Stimulated activated CD4-positive, alpha-beta T cell treated with anti-CD3 and anti-CD28 coated beads, Interleukin-1b, Interleukin-23, amount 100 ng/mL, for 4 hours (primary cell): ENCODE data around the gene IBTK.
"Not testable (repeated sequence)": the region's sequence is repeated elsewhere in the genome, so short reads cannot be mapped to it uniquely, and the experiment has no call there.

Experiments
- DNase-seq, 2 donors: peaks; one replicate each; pipeline ENCODE4 v3.0.0-alpha.2; 2020; ENCODE audit warnings: low read depth in 2 of 2

Gene IBTK

DNA sequence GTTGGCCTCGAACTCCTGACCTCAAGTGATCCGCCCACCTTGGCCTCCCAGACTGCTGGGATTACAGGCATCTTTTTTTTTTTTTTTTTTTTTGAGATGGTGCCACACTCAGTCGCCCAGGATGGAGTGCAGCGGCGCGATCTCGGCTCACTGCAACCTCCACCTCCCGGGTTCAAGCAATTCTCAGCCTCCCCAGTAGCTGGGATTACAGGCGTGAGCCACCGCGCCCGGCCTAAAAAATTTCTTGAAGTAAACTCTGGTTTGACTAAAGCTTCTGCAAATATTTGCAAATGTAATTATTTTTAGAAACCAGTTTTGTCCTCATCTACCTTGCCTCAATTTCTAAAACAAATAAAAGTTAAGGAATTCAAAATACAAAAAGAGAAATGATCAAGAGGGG is 1.2 kb downstream of the IBTK start:
- no peak for DNase-seq

- no peak for DNase-seq
These were observed 2.2 kb downstream of the IBTK start for GRCh38 chr6:82245376-82245775.

DNA sequence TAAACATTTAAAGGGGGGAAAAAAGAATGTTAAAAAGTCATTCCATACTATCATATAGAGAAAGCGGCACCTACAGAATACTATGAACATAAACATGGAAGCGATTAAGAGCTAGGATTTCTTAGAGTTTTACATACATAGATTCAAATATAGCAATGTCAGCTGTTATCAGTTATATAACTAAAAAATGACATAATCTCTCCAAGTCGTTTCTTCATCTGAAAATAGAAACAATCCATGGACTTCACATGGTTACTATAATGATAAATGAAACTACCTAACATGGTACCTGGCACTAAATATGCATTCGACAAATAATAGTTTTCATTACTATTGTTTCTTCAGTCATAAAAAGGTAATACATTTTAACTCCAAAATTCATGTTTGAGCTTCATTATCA is 3.7 kb downstream of the IBTK start:
- no peak for DNase-seq

GRCh38 chr6:82240186-82240585 is 7.4 kb downstream of the IBTK start:
- no peak for DNase-seq

- DNase-seq = no peak
These were observed 7.9 kb downstream of the IBTK start for GRCh38 chr6:82239597-82239996.

GRCh38 chr6:82237013-82237412 is 10.5 kb downstream of the IBTK start:
- no peak for DNase-seq

- no peak for DNase-seq
These were observed 19.8 kb downstream of the IBTK start for GRCh38 chr6:82227770-82228169.

GRCh38 chr6:82220167-82220566 is 27.4 kb downstream of the IBTK start:
- DNase-seq = no peak

DNA sequence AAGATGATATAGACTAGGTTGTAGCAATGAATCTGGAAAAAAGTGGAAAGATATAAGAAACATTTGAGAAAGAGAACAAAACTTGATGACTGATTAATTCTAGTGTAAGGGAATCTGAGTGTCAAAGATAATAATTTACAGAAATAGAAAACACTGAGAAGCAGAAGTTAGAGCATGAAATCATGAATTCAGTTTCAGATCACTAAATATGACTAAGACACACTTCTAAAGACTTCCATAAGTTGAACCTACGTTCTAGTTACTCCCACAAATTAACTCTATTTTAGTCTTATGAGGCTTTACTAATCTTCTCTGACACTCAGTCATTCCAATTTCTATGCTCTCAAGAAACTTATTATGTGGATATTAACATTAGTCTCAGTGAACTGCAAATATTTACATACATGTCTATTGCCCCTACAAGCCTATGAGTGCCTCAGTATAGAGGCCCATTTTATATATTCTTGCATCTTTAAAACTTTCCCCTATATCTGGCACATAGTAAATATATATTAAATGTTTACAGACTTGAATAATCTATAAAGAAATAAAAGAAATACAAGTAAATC is 30.4 kb downstream of the IBTK start:
- DNase-seq = no peak

- DNase-seq = no peak
These were observed 31.0 kb downstream of the IBTK start for GRCh38 chr6:82216549-82216948.

DNA sequence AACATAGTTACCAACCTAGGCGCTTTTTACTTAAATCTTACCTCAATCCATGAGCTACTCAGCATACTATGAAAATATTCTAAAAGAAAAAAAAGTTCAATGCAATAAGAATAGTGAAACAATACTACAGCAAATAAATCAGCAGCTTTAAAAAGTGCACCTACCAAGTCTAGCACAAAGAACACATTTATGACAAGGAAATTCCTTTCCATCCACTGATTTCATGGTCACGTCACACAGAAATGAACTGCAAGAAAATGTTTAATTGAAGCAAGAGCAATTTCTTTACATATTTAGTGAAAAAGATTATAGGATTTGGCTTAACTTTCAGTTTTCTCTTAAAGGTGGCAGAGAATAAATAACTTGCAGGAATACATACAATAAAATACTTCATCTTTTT is 36.2 kb downstream of the IBTK start:
- DNase-seq = no peak

DNA sequence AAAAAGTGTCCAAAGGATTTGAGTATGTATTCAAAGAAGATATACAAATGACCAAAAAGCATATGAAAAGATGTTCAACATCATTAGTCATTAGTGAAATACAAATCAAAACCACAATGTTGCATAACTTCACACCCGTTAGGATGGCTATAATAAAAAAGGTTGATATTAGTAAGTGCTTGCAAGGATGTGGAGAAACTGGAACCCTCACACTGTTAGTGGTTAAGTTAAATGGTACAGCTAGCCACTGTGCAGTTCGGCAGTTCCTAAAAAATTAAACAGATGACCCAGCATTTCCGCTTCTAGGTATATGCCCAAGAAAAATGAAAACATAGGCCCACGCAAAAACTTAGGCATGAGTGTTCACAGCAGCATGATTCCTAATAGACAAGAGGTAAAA is 38.6 kb downstream of the IBTK start:
- no peak for DNase-seq

DNA sequence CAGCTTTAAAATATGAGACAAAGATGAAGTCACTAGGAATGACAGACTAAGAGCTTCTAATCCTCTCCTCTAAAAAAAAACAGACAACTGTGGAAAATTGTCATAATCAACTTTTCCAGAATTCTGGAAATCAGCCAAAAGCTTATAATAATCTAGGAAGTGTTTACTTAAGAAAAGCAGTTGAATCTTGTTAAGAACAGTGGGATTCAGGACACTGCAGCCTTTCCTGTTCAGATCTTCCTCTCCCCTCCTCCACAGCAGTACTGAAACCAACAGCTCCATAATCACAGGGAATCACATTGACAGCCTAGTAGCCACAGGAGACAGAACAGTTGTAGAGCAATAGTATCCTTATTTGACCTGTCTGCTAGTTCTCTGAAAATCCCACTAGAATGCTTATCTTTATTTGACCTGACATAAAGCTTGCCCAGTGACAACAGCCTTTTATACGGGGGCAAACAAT is 41.6 kb downstream of the IBTK start:
- no peak for DNase-seq

DNA sequence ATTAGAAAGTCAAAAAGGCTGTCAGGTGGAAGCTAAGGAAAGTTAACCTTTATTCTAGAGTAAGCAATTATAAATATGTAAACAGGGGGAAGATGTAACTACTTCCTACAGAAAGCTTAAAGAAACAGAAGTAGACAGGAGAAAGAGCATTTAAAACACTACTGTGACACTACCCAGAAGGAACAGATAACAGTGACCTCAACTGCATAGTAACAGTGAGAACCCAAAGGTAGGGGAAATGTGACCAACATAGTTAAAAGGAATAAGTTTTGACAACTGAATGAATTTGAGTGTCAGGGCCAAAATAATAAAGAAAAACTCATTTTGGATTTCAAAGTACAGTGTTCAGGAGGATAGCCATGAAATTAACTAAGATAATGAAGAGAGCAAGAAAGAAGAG is 43.5 kb downstream of the IBTK start:
- DNase-seq = no peak

GRCh38 chr6:82197784-82198183 is 49.8 kb downstream of the IBTK start:
- DNase-seq = no peak

DNA sequence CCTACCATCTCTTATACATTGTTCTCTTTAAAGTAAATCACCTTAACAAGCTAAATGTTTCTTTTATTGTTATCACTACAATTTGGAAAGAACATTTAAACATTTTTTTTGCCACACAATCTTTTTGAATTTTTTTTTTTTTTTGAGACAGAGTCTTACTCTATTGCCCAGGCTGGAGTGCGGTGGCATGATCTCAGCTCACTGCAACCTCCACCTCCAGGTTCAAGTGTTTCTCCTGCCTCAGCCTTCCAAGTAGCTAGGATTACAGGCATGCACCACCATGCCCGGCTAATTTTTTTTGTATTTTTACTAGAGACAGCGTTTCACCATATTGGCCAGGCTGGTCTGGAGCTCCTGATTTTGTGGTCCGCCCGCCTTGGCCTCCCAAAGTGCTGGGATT is 50.3 kb downstream of the IBTK start:
- not testable (repeated sequence) for DNase-seq

GRCh38 chr6:82196161-82196560 is 51.4 kb downstream of the IBTK start:
- DNase-seq = no peak

DNA sequence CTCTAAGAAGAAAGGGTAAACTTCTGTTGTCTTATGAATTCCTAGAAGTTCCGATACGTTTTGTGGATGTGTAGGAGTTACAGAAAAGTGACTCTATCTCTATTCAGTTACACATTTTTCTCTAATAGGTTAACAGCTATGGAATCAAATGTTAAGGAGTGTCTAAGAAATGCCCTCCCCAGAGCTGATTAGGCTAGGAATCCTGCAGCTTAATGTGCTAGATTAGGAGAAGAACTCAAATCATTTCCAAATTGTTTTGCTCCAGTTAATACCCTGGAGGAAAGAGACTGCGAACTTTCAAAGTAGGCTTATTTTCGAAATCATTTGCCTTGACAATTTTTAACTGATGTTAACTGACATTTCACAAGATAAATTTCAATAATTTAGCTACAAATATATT is 51.9 kb downstream of the IBTK start:
- DNase-seq = no peak

DNA sequence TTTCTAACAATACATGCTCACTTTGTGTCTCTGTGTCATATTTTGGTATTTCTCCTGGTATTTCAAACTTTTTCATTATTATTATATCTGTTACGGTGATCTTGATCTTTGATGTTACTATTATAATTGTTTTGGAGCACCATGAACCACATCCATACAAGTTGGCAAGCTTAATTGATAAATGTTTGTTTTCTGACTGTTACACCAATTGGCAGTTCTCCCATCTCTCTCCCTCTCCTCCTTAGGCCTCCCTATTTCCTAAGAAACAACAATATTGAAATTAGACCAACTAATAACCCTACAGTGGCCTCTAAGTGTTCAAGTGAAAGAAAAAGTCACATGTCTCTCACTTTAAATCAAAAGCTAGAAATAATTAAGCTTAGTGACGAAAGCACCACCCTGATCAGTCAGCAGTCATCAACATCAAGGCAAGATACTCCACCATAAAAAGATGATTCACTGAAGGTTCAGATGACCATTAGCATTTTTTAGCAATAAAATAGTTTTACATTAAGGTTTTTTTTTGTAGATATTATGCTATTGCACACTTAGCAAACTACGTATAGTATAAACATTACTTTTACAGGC is 61.5 kb downstream of the IBTK start:
- no peak for DNase-seq

DNA sequence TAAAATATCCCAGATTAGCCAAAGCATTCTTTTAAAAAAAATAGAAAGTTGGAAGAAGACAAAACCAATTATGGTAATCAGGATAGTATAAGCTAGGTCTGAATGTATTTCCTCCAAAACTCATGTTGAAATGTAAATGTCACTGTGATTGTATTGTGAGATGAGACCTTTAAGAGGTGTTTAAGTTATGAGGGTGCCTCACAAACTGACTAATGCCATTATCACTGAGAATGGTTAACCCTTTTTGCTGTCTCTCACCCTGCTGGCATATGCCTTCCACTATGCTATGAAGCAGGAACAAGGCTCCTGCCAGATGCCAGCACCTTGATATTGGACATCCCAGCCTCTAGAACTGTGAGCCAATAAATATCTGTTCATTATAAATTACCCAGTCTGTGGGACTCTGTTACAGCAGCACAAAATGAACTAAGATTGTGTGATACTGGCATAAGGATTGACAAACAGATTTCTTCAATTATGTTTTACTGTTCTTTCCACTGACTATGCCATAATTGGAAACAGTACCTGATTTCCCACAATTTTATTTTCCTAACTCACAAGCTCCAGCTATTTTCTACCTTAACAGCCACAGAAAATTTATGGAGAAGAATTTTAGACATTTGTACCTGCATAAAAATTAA is 63.8 kb downstream of the IBTK start:
- no peak for DNase-seq

DNA sequence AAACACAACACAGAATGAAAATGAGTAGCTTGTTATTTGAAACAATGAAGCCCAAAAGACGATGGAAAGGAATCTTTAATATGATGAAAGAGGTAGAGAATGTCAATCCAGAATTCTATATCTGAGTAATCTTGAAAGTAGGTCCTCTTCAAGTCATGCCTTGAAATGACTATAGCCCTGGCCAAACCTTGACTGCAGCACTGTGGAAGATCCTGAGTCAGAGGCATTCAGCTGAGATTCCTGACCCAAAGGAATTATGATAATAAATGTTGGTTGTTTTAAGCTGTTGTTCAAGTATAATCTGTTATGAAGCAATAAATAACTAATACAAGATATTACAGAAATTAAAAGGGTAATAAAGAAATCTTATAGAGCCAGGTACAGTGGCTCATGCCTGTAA is 64.8 kb downstream of the IBTK start:
- no peak for DNase-seq

DNA sequence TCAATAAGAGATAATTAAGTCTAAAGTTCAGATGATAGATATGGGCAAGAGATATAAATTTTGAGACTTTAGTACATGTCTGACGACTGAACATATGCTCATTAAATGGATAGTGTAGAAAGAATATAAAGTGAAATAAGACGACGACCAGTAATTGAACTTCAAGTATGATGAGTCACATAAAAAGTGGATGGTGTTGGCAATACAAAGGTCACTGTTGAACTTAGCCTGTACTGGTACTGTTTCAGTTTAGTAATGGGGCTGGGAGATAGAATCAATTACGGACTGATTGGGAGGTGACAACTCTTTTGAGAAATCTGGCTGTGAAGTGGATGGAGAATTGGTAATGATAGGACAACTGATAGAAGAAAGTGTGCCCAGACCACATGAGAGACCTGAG is 68.1 kb downstream of the IBTK start:
- no peak for DNase-seq

- no peak for DNase-seq
These were observed 68.8 kb downstream of the IBTK start for GRCh38 chr6:82178759-82179112.
